HL-60 (cell line): ENCODE data around the gene NLRC5.

ENCODE experiments used
- DNase-seq, 2 experiments: peaks; one replicate each; pipeline ENCODE4 v3.0.0-alpha.2; 2010 to 2020; ENCODE audit warnings: low read depth in 1 of 2, low spot score in 1 of 2
- H3K27ac ChIP-seq: fragments of 250-450 bp; sonication (Bioruptor Pico); replicated peaks from 2 replicates; pipeline ENCODE4 v1.5.1; 2020; ENCODE audit warnings: mild to moderate bottlenecking, moderate library complexity
- H3K27me3 ChIP-seq: fragments of 250-450 bp; sonication (Bioruptor Pico); 2 replicates; pipeline ENCODE4 v1.5.1; 2021; ENCODE audit warnings: mild to moderate bottlenecking, moderate library complexity; ENCODE audit not compliant: insufficient read depth, poor library complexity, severe bottlenecking
- H3K4me3 ChIP-seq: replicated peaks from 2 replicates; pipeline ENCODE4 v1.5.1; 2011; ENCODE audit warnings: mild to moderate bottlenecking, control low read depth, low read length; ENCODE audit not compliant: insufficient read depth
- CTCF ChIP-seq: IDR thresholded peaks from one replicate; pipeline ENCODE4 v1.5.1; 2011; ENCODE audit warnings: low read length, control low read depth, inconsistent platforms; ENCODE audit not compliant: insufficient read depth
- GABPA ChIP-seq: IDR thresholded peaks from 2 replicates; pipeline ENCODE4 v1.6.1; 2012; ENCODE audit warnings: low read depth
- POLR2AphosphoS5 ChIP-seq: IDR thresholded peaks from 2 replicates; pipeline ENCODE4 v1.6.1; 2012; ENCODE audit warnings: low read depth
- SPI1 ChIP-seq: IDR thresholded peaks from 2 replicates; pipeline ENCODE4 v1.6.1; 2012; ENCODE audit warnings: low read depth, mild to moderate bottlenecking, borderline replicate concordance
- TF ChIP-seq, protein P1 (sequence below): IDR thresholded peaks from 2 replicates; pipeline ENCODE4 v1.6.1; 2012; ENCODE audit warnings: low read depth; ENCODE audit not compliant: insufficient replicate concordance

Gene NLRC5

GRCh38 chr16:56948234-56948633 is 41.1 kb upstream of the NLRC5 start:
- H3K27me3 ChIP-seq, result no peaks in the 10 kb centered on the region
- H3K27ac ChIP-seq, result no peak overlapping the region
- H3K4me3 ChIP-seq, result no peak overlapping the region
- DNase-seq, result no peak
- TF ChIP-seq POLR2AphosphoS5, result no peak
- no peak for TF ChIP-seq SPI1
- TF ChIP-seq CTCF, result no peak
- TF ChIP-seq GABPA, result no peak
- TF ChIP-seq, protein P1, sequence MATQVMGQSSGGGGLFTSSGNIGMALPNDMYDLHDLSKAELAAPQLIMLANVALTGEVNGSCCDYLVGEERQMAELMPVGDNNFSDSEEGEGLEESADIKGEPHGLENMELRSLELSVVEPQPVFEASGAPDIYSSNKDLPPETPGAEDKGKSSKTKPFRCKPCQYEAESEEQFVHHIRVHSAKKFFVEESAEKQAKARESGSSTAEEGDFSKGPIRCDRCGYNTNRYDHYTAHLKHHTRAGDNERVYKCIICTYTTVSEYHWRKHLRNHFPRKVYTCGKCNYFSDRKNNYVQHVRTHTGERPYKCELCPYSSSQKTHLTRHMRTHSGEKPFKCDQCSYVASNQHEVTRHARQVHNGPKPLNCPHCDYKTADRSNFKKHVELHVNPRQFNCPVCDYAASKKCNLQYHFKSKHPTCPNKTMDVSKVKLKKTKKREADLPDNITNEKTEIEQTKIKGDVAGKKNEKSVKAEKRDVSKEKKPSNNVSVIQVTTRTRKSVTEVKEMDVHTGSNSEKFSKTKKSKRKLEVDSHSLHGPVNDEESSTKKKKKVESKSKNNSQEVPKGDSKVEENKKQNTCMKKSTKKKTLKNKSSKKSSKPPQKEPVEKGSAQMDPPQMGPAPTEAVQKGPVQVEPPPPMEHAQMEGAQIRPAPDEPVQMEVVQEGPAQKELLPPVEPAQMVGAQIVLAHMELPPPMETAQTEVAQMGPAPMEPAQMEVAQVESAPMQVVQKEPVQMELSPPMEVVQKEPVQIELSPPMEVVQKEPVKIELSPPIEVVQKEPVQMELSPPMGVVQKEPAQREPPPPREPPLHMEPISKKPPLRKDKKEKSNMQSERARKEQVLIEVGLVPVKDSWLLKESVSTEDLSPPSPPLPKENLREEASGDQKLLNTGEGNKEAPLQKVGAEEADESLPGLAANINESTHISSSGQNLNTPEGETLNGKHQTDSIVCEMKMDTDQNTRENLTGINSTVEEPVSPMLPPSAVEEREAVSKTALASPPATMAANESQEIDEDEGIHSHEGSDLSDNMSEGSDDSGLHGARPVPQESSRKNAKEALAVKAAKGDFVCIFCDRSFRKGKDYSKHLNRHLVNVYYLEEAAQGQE, result no peak

DNA sequence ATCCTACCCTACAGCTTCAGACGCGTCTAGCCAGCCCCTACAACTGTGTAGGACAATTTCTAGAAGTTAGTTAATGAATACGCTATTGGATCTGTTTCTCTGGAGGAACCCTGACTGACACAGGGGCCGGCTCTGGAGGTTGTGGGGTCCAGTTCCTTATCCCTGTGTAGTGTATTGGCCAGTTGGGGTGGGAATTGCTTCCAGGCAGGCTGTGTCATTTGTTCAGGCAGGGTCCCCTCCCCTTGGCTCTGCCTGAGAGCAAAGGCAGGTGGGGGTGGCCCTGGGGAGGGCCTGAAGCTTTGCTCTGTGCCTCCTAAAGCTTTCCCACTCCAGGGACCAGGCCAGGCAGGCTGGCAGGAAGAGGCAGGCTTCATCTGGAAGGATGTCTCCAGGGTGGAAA is 39.3 kb upstream of the NLRC5 start:
- no peak for DNase-seq
- no peak overlapping the region for H3K27ac ChIP-seq
- H3K4me3 ChIP-seq, result no peak overlapping the region
- TF ChIP-seq, protein P1, result no peak
- TF ChIP-seq POLR2AphosphoS5 (no peak), CTCF (no peak), GABPA (no peak), SPI1 (no peak)
- no peaks in the 10 kb centered on the region for H3K27me3 ChIP-seq

GRCh38 chr16:56950455-56950854 is 38.9 kb upstream of the NLRC5 start:
- Histone ChIP-seq H3K27me3 (no peaks in the 10 kb centered on the region), H3K27ac (no peak overlapping the region), H3K4me3 (no peak overlapping the region)
- no peak for DNase-seq
- no peak for TF ChIP-seq SPI1
- TF ChIP-seq, protein P1, result no peak
- no peak for TF ChIP-seq CTCF
- TF ChIP-seq POLR2AphosphoS5, result no peak
- TF ChIP-seq GABPA, result no peak
